HepG2 (cell line): ENCODE data around the gene FCHSD1. TPM values are rescaled to one million over a fixed set of nuclear protein-coding genes. Genes with fewer than 3 reads are reported as not detected.

Source experiments
- AFF4 ChIP-seq: sonication (generic); formaldehyde crosslinking; IDR thresholded peaks from 2 replicates; pipeline ENCODE4 v1.4.0; 2020; ENCODE audit warnings: missing genetic modification reagents
- ATF4 ChIP-seq, 2 experiments: fragments of 450-650 bp in 1 of 2; sonication (generic) in 1 of 2; formaldehyde crosslinking; IDR thresholded peaks; 2 replicates each; pipeline versions ENCODE4 v1.5.0 to v1.8.0; 2020 to 2022; ENCODE audit warnings: mild to moderate bottlenecking in 1 of 2, missing genetic modification reagents in 1 of 2
- BCLAF1 ChIP-seq: fragments of 450-650 bp; IDR thresholded peaks from 2 replicates; pipeline ENCODE4 v1.6.1; 2017; ENCODE audit warnings: mild to moderate bottlenecking
- CCAR2 ChIP-seq: fragments of 200-400 bp; formaldehyde crosslinking; optimal IDR thresholded peaks from 2 replicates; pipeline ENCODE3; 2018; ENCODE audit warnings: low read depth, mild to moderate bottlenecking, low read length, moderate library complexity
- CEBPZ ChIP-seq: IDR thresholded peaks from 2 replicates; pipeline ENCODE4 v1.6.1; 2012; ENCODE audit warnings: low read length, improper control_type of control experiment
- FOXA1 ChIP-seq, 2 experiments: fragments of 450-650 bp in 1 of 2; sonication (generic) in 1 of 2; formaldehyde crosslinking in 1 of 2; IDR thresholded peaks; 2 replicates each; pipeline versions ENCODE4 v1.4.0 to v1.6.1; 2016 to 2020; ENCODE audit warnings: missing genetic modification reagents in 1 of 2
- NR1H2 ChIP-seq: sonication (generic); formaldehyde crosslinking; IDR thresholded peaks from 2 replicates; pipeline ENCODE4 v1.8.1; 2022; ENCODE audit warnings: low read depth, missing genetic modification reagents, borderline replicate concordance
- TAF15 ChIP-seq: fragments of 200-400 bp; formaldehyde crosslinking; IDR thresholded peaks from one replicate; pipeline ENCODE4 v1.6.1; 2018; ENCODE audit warnings: mild to moderate bottlenecking, low read depth, low read length; ENCODE audit not compliant: poor library complexity, severe bottlenecking
- TFE3 ChIP-seq: IDR thresholded peaks from 2 replicates; pipeline ENCODE4 v1.6.1; 2016
- YY1 ChIP-seq: IDR thresholded peaks from 2 replicates; pipeline ENCODE4 v1.6.1; 2011; ENCODE audit warnings: low read length, low read depth, moderate library complexity, mild to moderate bottlenecking; ENCODE audit not compliant: insufficient read depth, insufficient replicate concordance
- ZBTB26 ChIP-seq: IDR thresholded peaks from 2 replicates; pipeline ENCODE4 v1.6.1; 2016; ENCODE audit warnings: missing compliant biosample characterization, missing genetic modification reagents, borderline replicate concordance
- ZIK1 ChIP-seq: sonication (generic); formaldehyde crosslinking; IDR thresholded peaks from 2 replicates; pipeline ENCODE4 v1.5.0; 2020; ENCODE audit warnings: mild to moderate bottlenecking, low read depth, missing genetic modification reagents, borderline replicate concordance
- ZNF138 ChIP-seq: sonication (generic); formaldehyde crosslinking; IDR thresholded peaks from 2 replicates; pipeline ENCODE4 v1.5.0; 2020; ENCODE audit warnings: mild to moderate bottlenecking, low read depth, missing genetic modification reagents
- ZNF564 ChIP-seq: sonication (generic); formaldehyde crosslinking; IDR thresholded peaks from 2 replicates; pipeline ENCODE4 v1.8.1; 2023; ENCODE audit warnings: mild to moderate bottlenecking, missing genetic modification reagents
- ZNF589 ChIP-seq: sonication (generic); formaldehyde crosslinking; conservative IDR thresholded peaks from 2 replicates; pipeline ENCODE4 v1.8.0; 2022; ENCODE audit warnings: mild to moderate bottlenecking, moderate library complexity, missing genetic modification reagents
- polyA plus RNA-seq, 8 experiments: library from polyadenylated mRNA; depleted of rRNA in 3 of 8; stranded (reverse) in 7 of 8; unstranded in 1 of 8; fragments of >200 nt; fragmentation: Illumina TruSeq in 4 of 8; extraction: Trizol in 4 of 8; gene quantifications; 2 replicates each; pipeline versions ENCODE4 v1.2.1 to v1.2.3, GENCODE V29; 2011 to 2016; ENCODE audit warnings: low read depth in 4 of 8, missing spikeins in 1 of 8, mixed read lengths in 1 of 8; ENCODE audit not compliant: insufficient read depth in 1 of 8
- total RNA-seq, 5 experiments: library from RNA; depleted of rRNA; stranded (reverse); fragments of >200 nt; fragmentation: Illumina TruSeq; extraction: Trizol; gene quantifications; 2 replicates each; pipeline ENCODE4 v1.2.3, GENCODE V29; 2016; ENCODE audit warnings: low read depth in 1 of 5

Gene FCHSD1
- total and polyA plus RNA-seq, 2 of the 13 experiments (the other 11 are each of a cell fraction or from before 2014, with no cell fraction given), result 5.5 to 15.4 TPM

DNA sequence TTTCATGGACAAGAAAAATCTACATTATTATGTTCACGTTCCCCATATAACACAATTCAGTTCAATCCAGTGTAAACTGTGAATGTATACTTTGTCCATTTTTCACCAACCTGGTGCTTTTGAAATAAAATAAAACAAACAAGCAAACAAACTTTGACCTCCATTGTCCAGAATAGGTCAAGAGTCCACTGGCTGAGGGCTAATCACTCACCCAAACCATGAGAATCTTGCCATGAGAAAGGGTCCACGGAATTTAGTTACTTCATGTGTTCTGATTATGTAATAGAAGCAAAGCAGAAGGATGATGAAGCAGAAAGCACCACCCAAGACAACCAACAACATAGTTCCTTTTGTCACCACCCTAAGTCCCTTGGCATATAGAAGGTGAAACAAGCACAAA is 61.1 kb downstream of the FCHSD1 start (continued):
- TF ChIP-seq TAF15 (no peak), NR1H2 (CRISPR knock-in tag) (no peak), AFF4 (CRISPR knock-in tag) (no peak), ZNF138 (no peak), BCLAF1 (no peak), YY1 (no peak), ZIK1 (CRISPR knock-in tag) (no peak), FOXA1 (IDR thresholded peaks at IDR 0.05) (peak; percentile 55; the same call in 1 of the 2 replicates), FOXA1 (CRISPR knock-in tag; IDR thresholded peaks at IDR 0.05) (peak; percentile 66; the same call in 1 of the 2 replicates), TFE3 (CRISPR knock-in tag) (no peak), CEBPZ (no peak), ZNF564 (CRISPR knock-in tag) (no peak), CCAR2 (no peak), ATF4 (CRISPR knock-in tag; IDR thresholded peaks at IDR 0.05) (no peak), ZBTB26 (CRISPR knock-in tag) (no peak), ZNF589 (no peak)
